ENCODE results near the gene ADRA2B. TPM values are rescaled to one million over a fixed set of nuclear protein-coding genes. Genes with fewer than 3 reads are reported as not detected.

The ADRA2B gene
- total RNA-seq, 1 experiment from 2014 or later = 4.7 TPM

DNA sequence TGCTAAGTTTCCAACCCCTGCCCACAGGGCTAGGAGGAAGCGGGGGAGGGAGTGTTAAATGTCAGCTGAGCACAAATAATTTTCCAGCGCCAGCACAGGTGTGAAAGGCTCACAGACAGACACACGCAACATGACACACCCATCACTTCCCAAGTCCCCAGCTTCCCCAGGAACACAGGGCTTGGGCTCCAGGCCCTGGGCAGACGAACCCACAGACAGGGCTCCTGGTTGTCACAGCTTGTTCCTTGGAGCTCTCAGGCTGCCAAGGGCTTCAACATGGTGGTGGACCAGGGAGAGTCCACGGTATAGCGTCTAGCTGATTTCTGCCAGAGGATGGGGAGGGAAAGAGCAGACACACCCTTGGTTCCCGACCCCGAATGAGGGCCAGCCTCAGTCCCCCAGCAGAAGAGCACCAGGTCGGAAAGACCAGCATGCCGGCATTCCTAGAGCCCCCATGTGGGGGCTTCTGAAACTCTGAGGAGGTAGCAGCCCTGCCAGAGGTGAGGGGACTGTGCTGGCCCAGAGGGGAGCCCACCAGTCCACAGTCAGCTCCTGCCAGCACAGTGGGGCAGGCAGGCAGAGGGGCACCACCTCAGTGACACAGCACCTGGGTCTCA, 27.0 kb upstream of the ADRA2B start:
- Mint-ChIP-seq H3K4me1 (peaks cover 26% of the 10 kb centered on the region), H3K9me3 (no peaks in the 10 kb centered on the region), H3K27ac (no peak overlapping the region), H3K36me3 (no peaks in the 10 kb centered on the region), H3K27me3 (ENCODE audit: low read depth) (peaks cover 34% of the 10 kb centered on the region), H3K4me3 (no peak overlapping the region)
- POLR2A ChIA-PET = no interaction called here
- CTCF ChIA-PET = interaction anchor here (1.1 to 9.4 kb wide), 11 partner anchors 10 to 151 kb away, joined by 3 to 214 read pairs (median 4); no protein-coding TSS in a partner anchor
- TF ChIP-seq SOX15 (CRISPR knock-in tag; IDR thresholded peaks at IDR 0.05) (no peak), ZNF263 (CRISPR knock-in tag; IDR thresholded peaks at IDR 0.05; ENCODE audit: low read depth) (no peak), ZBTB21 (CRISPR knock-in tag; IDR thresholded peaks at IDR 0.05; ENCODE audit: borderline replicate concordance) (no peak), GABPB1 (CRISPR knock-in tag; IDR thresholded peaks at IDR 0.05) (no peak), FOXK1 (CRISPR knock-in tag; IDR thresholded peaks at IDR 0.05) (no peak), ETV6 (CRISPR knock-in tag; IDR thresholded peaks at IDR 0.05) (no peak), FOXJ3 (CRISPR knock-in tag; IDR thresholded peaks at IDR 0.05; ENCODE audit: borderline replicate concordance) (no peak), JAZF1 (CRISPR knock-in tag; IDR thresholded peaks at IDR 0.05) (no peak), ZNF423 (CRISPR knock-in tag; IDR thresholded peaks at IDR 0.05) (no peak), ZNF671 (CRISPR knock-in tag; IDR thresholded peaks at IDR 0.05) (no peak), ZNF317 (CRISPR knock-in tag; IDR thresholded peaks at IDR 0.05; ENCODE audit: borderline replicate concordance, low read depth) (no peak)
- TF ChIP-seq, protein P1, sequence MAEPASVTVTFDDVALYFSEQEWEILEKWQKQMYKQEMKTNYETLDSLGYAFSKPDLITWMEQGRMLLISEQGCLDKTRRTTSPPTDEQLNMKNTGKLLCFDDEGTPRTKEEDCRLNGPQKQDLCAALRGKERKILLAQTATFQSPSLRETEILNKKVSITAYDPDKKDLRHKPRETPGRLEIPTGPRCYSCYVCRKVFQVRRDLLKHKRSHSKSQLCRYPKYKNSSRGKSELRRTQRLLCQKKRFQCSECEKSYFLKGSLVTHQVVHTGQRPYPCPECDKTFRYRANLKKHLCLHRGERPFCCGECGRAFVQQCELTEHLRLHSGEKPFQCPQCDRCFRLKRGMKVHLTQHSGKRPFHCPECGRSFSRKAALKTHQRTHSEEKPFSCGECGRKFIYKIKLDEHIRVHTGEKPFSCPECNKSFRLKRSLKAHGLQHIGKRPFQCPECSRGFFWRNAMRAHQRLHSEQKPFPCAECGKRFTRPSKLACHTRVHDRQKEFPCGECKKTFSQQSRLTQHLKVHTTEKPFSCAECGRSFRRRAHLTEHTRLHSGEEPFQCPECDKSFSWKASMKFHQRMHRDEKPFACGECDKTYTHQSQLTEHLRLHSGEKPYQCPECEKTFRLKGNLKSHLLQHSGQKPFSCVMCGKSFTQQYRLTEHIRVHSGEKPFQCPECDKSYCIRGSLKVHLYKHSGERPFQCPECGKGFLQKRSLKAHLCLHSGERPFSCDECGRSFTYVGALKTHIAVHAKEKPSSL (CRISPR knock-in tag; conservative IDR thresholded peaks at IDR 0.05) = no peak
- TF ChIP-seq, protein P2, sequence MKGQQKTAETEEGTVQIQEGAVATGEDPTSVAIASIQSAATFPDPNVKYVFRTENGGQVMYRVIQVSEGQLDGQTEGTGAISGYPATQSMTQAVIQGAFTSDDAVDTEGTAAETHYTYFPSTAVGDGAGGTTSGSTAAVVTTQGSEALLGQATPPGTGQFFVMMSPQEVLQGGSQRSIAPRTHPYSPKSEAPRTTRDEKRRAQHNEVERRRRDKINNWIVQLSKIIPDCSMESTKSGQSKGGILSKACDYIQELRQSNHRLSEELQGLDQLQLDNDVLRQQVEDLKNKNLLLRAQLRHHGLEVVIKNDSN (CRISPR knock-in tag; IDR thresholded peaks at IDR 0.05) = no peak
- TF ChIP-seq, protein P3, sequence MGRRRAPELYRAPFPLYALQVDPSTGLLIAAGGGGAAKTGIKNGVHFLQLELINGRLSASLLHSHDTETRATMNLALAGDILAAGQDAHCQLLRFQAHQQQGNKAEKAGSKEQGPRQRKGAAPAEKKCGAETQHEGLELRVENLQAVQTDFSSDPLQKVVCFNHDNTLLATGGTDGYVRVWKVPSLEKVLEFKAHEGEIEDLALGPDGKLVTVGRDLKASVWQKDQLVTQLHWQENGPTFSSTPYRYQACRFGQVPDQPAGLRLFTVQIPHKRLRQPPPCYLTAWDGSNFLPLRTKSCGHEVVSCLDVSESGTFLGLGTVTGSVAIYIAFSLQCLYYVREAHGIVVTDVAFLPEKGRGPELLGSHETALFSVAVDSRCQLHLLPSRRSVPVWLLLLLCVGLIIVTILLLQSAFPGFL (CRISPR knock-in tag; IDR thresholded peaks at IDR 0.05; ENCODE audit: borderline replicate concordance) = no peak
- TF ChIP-seq, protein P4, sequence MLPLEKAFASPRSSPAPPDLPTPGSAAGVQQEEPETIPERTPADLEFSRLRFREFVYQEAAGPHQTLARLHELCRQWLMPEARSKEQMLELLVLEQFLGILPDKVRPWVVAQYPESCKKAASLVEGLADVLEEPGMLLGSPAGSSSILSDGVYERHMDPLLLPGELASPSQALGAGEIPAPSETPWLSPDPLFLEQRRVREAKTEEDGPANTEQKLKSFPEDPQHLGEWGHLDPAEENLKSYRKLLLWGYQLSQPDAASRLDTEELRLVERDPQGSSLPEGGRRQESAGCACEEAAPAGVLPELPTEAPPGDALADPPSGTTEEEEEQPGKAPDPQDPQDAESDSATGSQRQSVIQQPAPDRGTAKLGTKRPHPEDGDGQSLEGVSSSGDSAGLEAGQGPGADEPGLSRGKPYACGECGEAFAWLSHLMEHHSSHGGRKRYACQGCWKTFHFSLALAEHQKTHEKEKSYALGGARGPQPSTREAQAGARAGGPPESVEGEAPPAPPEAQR (CRISPR knock-in tag; IDR thresholded peaks at IDR 0.05) = no peak
- TF ChIP-seq, protein P5, sequence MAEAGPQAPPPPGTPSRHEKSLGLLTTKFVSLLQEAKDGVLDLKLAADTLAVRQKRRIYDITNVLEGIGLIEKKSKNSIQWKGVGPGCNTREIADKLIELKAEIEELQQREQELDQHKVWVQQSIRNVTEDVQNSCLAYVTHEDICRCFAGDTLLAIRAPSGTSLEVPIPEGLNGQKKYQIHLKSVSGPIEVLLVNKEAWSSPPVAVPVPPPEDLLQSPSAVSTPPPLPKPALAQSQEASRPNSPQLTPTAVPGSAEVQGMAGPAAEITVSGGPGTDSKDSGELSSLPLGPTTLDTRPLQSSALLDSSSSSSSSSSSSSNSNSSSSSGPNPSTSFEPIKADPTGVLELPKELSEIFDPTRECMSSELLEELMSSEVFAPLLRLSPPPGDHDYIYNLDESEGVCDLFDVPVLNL (CRISPR knock-in tag; IDR thresholded peaks at IDR 0.05; ENCODE audit: borderline replicate concordance, low read depth) = no peak
- TF ChIP-seq, protein P6, sequence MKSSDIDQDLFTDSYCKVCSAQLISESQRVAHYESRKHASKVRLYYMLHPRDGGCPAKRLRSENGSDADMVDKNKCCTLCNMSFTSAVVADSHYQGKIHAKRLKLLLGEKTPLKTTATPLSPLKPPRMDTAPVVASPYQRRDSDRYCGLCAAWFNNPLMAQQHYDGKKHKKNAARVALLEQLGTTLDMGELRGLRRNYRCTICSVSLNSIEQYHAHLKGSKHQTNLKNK (CRISPR knock-in tag; IDR thresholded peaks at IDR 0.05) = no peak
- TF ChIP-seq, protein P7, sequence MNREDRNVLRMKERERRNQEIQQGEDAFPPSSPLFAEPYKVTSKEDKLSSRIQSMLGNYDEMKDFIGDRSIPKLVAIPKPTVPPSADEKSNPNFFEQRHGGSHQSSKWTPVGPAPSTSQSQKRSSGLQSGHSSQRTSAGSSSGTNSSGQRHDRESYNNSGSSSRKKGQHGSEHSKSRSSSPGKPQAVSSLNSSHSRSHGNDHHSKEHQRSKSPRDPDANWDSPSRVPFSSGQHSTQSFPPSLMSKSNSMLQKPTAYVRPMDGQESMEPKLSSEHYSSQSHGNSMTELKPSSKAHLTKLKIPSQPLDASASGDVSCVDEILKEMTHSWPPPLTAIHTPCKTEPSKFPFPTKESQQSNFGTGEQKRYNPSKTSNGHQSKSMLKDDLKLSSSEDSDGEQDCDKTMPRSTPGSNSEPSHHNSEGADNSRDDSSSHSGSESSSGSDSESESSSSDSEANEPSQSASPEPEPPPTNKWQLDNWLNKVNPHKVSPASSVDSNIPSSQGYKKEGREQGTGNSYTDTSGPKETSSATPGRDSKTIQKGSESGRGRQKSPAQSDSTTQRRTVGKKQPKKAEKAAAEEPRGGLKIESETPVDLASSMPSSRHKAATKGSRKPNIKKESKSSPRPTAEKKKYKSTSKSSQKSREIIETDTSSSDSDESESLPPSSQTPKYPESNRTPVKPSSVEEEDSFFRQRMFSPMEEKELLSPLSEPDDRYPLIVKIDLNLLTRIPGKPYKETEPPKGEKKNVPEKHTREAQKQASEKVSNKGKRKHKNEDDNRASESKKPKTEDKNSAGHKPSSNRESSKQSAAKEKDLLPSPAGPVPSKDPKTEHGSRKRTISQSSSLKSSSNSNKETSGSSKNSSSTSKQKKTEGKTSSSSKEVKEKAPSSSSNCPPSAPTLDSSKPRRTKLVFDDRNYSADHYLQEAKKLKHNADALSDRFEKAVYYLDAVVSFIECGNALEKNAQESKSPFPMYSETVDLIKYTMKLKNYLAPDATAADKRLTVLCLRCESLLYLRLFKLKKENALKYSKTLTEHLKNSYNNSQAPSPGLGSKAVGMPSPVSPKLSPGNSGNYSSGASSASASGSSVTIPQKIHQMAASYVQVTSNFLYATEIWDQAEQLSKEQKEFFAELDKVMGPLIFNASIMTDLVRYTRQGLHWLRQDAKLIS (CRISPR knock-in tag; IDR thresholded peaks at IDR 0.05; ENCODE audit: borderline replicate concordance) = no peak
- TF ChIP-seq, protein P8, sequence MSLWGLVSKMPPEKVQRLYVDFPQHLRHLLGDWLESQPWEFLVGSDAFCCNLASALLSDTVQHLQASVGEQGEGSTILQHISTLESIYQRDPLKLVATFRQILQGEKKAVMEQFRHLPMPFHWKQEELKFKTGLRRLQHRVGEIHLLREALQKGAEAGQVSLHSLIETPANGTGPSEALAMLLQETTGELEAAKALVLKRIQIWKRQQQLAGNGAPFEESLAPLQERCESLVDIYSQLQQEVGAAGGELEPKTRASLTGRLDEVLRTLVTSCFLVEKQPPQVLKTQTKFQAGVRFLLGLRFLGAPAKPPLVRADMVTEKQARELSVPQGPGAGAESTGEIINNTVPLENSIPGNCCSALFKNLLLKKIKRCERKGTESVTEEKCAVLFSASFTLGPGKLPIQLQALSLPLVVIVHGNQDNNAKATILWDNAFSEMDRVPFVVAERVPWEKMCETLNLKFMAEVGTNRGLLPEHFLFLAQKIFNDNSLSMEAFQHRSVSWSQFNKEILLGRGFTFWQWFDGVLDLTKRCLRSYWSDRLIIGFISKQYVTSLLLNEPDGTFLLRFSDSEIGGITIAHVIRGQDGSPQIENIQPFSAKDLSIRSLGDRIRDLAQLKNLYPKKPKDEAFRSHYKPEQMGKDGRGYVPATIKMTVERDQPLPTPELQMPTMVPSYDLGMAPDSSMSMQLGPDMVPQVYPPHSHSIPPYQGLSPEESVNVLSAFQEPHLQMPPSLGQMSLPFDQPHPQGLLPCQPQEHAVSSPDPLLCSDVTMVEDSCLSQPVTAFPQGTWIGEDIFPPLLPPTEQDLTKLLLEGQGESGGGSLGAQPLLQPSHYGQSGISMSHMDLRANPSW (CRISPR knock-in tag; conservative IDR thresholded peaks at IDR 0.05; ENCODE audit: low read depth) = no peak
- TF ChIP-seq, protein P9, sequence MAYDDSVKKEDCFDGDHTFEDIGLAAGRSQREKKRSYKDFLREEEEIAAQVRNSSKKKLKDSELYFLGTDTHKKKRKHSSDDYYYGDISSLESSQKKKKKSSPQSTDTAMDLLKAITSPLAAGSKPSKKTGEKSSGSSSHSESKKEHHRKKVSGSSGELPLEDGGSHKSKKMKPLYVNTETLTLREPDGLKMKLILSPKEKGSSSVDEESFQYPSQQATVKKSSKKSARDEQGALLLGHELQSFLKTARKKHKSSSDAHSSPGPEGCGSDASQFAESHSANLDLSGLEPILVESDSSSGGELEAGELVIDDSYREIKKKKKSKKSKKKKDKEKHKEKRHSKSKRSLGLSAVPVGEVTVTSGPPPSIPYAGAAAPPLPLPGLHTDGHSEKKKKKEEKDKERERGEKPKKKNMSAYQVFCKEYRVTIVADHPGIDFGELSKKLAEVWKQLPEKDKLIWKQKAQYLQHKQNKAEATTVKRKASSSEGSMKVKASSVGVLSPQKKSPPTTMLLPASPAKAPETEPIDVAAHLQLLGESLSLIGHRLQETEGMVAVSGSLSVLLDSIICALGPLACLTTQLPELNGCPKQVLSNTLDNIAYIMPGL (CRISPR knock-in tag; IDR thresholded peaks at IDR 0.05) = no peak
- no peak for ATAC-seq
- DNase-seq (ENCODE audit: low spot score) = peak; percentile 10

All from WTC11 (cell line).